ENCODE results near the gene GDAP1L1.
"Not testable (repeated sequence)": the region's sequence is repeated elsewhere in the genome, so short reads cannot be mapped to it uniquely, and the experiment has no call there.

Gene GDAP1L1

GRCh38 chr20:44306927-44307326 is 59.8 kb downstream of the GDAP1L1 start:
- no peak for DNase-seq

GRCh38 chr20:44309763-44310663 is 62.9 kb downstream of the GDAP1L1 start:
- peak; percentile 46 for DNase-seq

- DNase-seq, result peak; percentile 97
Measured at GRCh38 chr20:44310664-44311639, 63.8 kb downstream of the GDAP1L1 start, which contains the start of gene FITM2. Gene FITM2, minus strand, starts transcription at chr20:44311202. Its CDS starts 54 bp downstream, at chr20:44311148.

- no peak for DNase-seq
Measured at GRCh38 chr20:44314870-44315269, 67.8 kb downstream of the GDAP1L1 start.

GRCh38 chr20:44319839-44320422 is 72.8 kb downstream of the GDAP1L1 start:
- no peak for DNase-seq

- no peak for DNase-seq
Measured at GRCh38 chr20:44324343-44324742, 77.2 kb downstream of the GDAP1L1 start.

GRCh38 chr20:44326391-44327159 is 79.5 kb downstream of the GDAP1L1 start:
- no peak for DNase-seq

- DNase-seq, result not testable (repeated sequence)
Measured at GRCh38 chr20:44327748-44328147, 80.6 kb downstream of the GDAP1L1 start.

- no peak for DNase-seq
Measured at GRCh38 chr20:44328428-44328827, 81.3 kb downstream of the GDAP1L1 start.
